OCI-LY3 (cell line): Measurements from ENCODE around the gene DYRK1A.

ENCODE experiments used
- EZH2phosphoT487 ChIP-seq: fragments of 200-600 bp; shearing (Covaris generic); IDR thresholded peaks from 2 replicates; pipeline ENCODE4 v1.6.1; 2018; ENCODE audit warnings: antibody characterized with exemption, mixed run types, low read depth
- TF ChIP-seq, protein P1 (sequence below): fragments of 200-600, 300-600 bp; sonication (generic); IDR thresholded peaks from 2 replicates; pipeline ENCODE4 v1.5.1; 2014; ENCODE audit warnings: antibody characterized with exemption, low read length, low read depth

DNA sequence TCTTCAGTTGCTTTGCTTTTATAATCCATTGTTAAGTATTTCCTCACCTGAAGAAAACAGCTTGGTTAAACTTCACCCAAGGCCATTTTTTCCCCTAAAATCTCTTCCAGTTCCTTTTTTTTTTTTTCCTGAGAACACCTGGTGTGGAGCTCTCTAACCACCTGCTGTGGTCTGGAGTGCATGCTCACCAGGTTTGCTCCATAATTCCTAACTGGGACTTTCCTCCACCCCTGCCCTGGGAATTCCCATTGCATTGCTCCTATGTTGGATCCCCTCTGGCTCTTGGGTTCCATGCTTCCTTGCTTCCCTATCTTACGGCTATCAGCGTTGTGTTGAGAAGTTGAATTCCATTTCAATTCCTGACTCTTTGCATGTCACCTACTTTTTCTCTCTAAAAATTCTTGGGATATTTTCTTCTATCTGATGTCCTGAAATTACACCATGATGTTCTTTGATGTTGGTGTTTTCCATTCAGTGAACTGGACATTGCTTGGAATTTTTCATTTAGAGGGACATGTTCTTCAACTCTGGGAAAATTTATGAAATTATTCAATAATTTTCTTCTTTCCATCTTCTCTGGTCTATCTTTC is 19.6 kb upstream of the DYRK1A start:
- TF ChIP-seq, protein P1, sequence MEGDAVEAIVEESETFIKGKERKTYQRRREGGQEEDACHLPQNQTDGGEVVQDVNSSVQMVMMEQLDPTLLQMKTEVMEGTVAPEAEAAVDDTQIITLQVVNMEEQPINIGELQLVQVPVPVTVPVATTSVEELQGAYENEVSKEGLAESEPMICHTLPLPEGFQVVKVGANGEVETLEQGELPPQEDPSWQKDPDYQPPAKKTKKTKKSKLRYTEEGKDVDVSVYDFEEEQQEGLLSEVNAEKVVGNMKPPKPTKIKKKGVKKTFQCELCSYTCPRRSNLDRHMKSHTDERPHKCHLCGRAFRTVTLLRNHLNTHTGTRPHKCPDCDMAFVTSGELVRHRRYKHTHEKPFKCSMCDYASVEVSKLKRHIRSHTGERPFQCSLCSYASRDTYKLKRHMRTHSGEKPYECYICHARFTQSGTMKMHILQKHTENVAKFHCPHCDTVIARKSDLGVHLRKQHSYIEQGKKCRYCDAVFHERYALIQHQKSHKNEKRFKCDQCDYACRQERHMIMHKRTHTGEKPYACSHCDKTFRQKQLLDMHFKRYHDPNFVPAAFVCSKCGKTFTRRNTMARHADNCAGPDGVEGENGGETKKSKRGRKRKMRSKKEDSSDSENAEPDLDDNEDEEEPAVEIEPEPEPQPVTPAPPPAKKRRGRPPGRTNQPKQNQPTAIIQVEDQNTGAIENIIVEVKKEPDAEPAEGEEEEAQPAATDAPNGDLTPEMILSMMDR = no peak
- no peak for TF ChIP-seq EZH2phosphoT487
